ENCODE measurements around the gene UBE2S. TPM values are rescaled to one million over a fixed set of nuclear protein-coding genes. Genes with fewer than 3 reads are reported as not detected.
"Not testable (repeated sequence)": the region's sequence is repeated elsewhere in the genome, so short reads cannot be mapped to it uniquely, and the experiment has no call there.

Gene UBE2S
- total RNA-seq, 4 donors from 2014 or later, result 8.0 to 16.2 (median 9.9) TPM

- no peak overlapping the region for H3K4me3 ChIP-seq
- WGBS, 2 donors, result 18 to 36% methylated on average over 9 to 15 of the region's 16 CpGs
- H3K36me3 ChIP-seq, result peaks cover 0 to 8% (median 0%) of the 10 kb centered on the region in 3 donors
- TF ChIP-seq EP300 (IDR thresholded peaks at IDR 0.05) (no peak), CTCF (IDR thresholded peaks at IDR 0.05) (no peak), POLR2A (IDR thresholded peaks at IDR 0.05) (no peak)
- H3K4me1 ChIP-seq, result peaks cover 0 to 25% (median 14%) of the 10 kb centered on the region in 4 donors
- DNase-seq (ENCODE audit: low spot score in 2 of 2), result no peak
- no peak overlapping the region for H3K27ac ChIP-seq
- H3K27me3 ChIP-seq, result peaks cover 0 to 54% of the 10 kb centered on the region in 2 donors
- no peaks in the 10 kb centered on the region for H3K9me3 ChIP-seq
Measured at GRCh38 chr19:55449469-55449868, 41.9 kb upstream of the UBE2S start.

GRCh38 chr19:55448175-55448490, 40.5 kb upstream of the UBE2S start:
- H3K36me3 ChIP-seq; H3K9me3 ChIP-seq; H3K27ac ChIP-seq; DNase-seq (ENCODE audit: low spot score in 2 of 2); H3K4me3 ChIP-seq: not testable (repeated sequence)
- H3K27me3 ChIP-seq, result peaks cover 0 to 67% of the 10 kb centered on the region in 2 donors
- H3K4me1 ChIP-seq, result peaks cover 0 to 30% (median 15%) of the 10 kb centered on the region in 4 donors
- WGBS, 2 donors, result 83 to 89% methylated on average over 5 of the region's 5 CpGs

- peaks cover 0 to 71% of the 10 kb centered on the region in 2 donors for H3K27me3 ChIP-seq
- 28 to 43% methylated on average over 8 to 16 of the region's 16 CpGs for WGBS, 2 donors
Measured at GRCh38 chr19:55447421-55448174, 40.0 kb upstream of the UBE2S start.

GRCh38 chr19:55446060-55446459, 38.5 kb upstream of the UBE2S start:
- Histone ChIP-seq H3K4me1 (peaks cover 0 to 29% (median 11%) of the 10 kb centered on the region in 4 donors), H3K36me3 (no peaks in the 10 kb centered on the region), H3K27me3 (peaks cover 0 to 66% of the 10 kb centered on the region in 2 donors), H3K4me3 (no peak overlapping the region), H3K9me3 (no peaks in the 10 kb centered on the region), H3K27ac (no peak overlapping the region)
- no peak for TF ChIP-seq EP300 (IDR thresholded peaks at IDR 0.05)
- no peak for TF ChIP-seq POLR2A (IDR thresholded peaks at IDR 0.05)
- TF ChIP-seq CTCF (IDR thresholded peaks at IDR 0.05), result no peak
- 65 to 73% methylated on average over 8 of the region's 8 CpGs for WGBS, 2 donors
- DNase-seq (ENCODE audit: low spot score in 2 of 2), result no peak

More at GRCh38 chr19:55447421-55448174, 40.0 kb upstream of the UBE2S start:
- peaks cover 0 to 30% (median 17%) of the 10 kb centered on the region in 4 donors for H3K4me1 ChIP-seq
- H3K9me3 ChIP-seq, result no peaks in the 10 kb centered on the region
- no peak for DNase-seq (ENCODE audit: low spot score in 2 of 2)
- no peak overlapping the region for H3K4me3 ChIP-seq
- H3K36me3 ChIP-seq, result no peaks in the 10 kb centered on the region
- H3K27ac ChIP-seq, result peak overlapping the region in 1 of 4 donors; percentile 3
- no peak for TF ChIP-seq CTCF (IDR thresholded peaks at IDR 0.05)
- no peak for TF ChIP-seq EP300 (IDR thresholded peaks at IDR 0.05)
- no peak for TF ChIP-seq POLR2A (IDR thresholded peaks at IDR 0.05)

GRCh38 chr19:55444646-55445045, 37.1 kb upstream of the UBE2S start:
- TF ChIP-seq POLR2A (IDR thresholded peaks at IDR 0.05), result no peak
- TF ChIP-seq EP300 (IDR thresholded peaks at IDR 0.05), result no peak
- TF ChIP-seq CTCF (IDR thresholded peaks at IDR 0.05), result no peak
- 43 to 51% methylated on average over 10 to 11 of the region's 11 CpGs for WGBS, 2 donors

More at GRCh38 chr19:55444646-55445045, 37.1 kb upstream of the UBE2S start:
- Histone ChIP-seq H3K27me3 (peaks cover 0 to 70% of the 10 kb centered on the region in 2 donors), H3K4me3 (no peak overlapping the region), H3K36me3 (no peaks in the 10 kb centered on the region), H3K27ac (no peak overlapping the region), H3K9me3 (no peaks in the 10 kb centered on the region), H3K4me1 (peaks cover 0 to 38% (median 15%) of the 10 kb centered on the region in 4 donors)
- no peak for DNase-seq (ENCODE audit: low spot score in 2 of 2)

All from tibial nerve (tissue), 4 donors.